Transverse colon (tissue), 4 donors: ENCODE results near the gene DGAT2. TPM values are rescaled to one million over a fixed set of nuclear protein-coding genes. Genes with fewer than 3 reads are reported as not detected.

Source experiments
- DNase-seq: peaks from one replicate; pipeline ENCODE4 v3.0.0-alpha.2; 2019
- H3K27ac ChIP-seq, 4 donors: fragments of 200-600 bp; sonication (generic); 2 replicates each; pipeline ENCODE4 v1.5.1; 2016 to 2018; ENCODE audit warnings: inconsistent platforms in 4 of 4
- H3K27me3 ChIP-seq: fragments of 200-600 bp; sonication (generic); 2 replicates; pipeline ENCODE4 v1.5.1; 2017; ENCODE audit warnings: inconsistent platforms
- H3K36me3 ChIP-seq, 4 donors: fragments of 200-600 bp; sonication (generic); 2 replicates each; pipeline ENCODE4 v1.5.1; 2017 to 2019; ENCODE audit warnings: inconsistent platforms in 4 of 4
- H3K4me1 ChIP-seq, 4 donors: fragments of 200-600 bp; sonication (generic); 2 replicates each; pipeline ENCODE4 v1.5.1; 2017 to 2020; ENCODE audit warnings: inconsistent platforms in 4 of 4
- H3K4me3 ChIP-seq, 4 donors: fragments of 200-600 bp; sonication (generic); 1 replicate in 1 of 4; 2 replicates in 3 of 4; pipeline versions ENCODE4 v1.5.1 to v1.6.1; 2017 to 2019; ENCODE audit warnings: inconsistent platforms in 4 of 4
- H3K9me3 ChIP-seq, 2 donors: fragments of 200-600 bp; sonication (generic); 2 replicates each; pipeline ENCODE4 v1.5.1; 2017 to 2019; ENCODE audit warnings: inconsistent platforms in 2 of 2
- CTCF ChIP-seq, 5 experiments: fragments of 200-600 bp in 3 of 5; fragments of 450-650 bp in 2 of 5; sonication (generic) in 3 of 5; IDR thresholded peaks; 1 replicate in 2 of 5; 2 replicates in 3 of 5; pipeline ENCODE4 v1.5.1; 2016 to 2017; ENCODE audit warnings: antibody characterized with exemption in 5 of 5, inconsistent platforms in 3 of 5, mild to moderate bottlenecking in 2 of 5, moderate library complexity in 1 of 5
- EP300 ChIP-seq: sonication (generic); formaldehyde crosslinking; IDR thresholded peaks from one replicate; pipeline ENCODE4 v1.6.1; 2017; ENCODE audit warnings: antibody characterized with exemption, low read depth
- POLR2A ChIP-seq: fragments of 450-650 bp; IDR thresholded peaks from one replicate; pipeline ENCODE4 v1.6.1; 2016; ENCODE audit warnings: antibody characterized with exemption, mild to moderate bottlenecking, moderate library complexity
- POLR2AphosphoS5 ChIP-seq, 3 donors: sonication (generic); formaldehyde crosslinking; IDR thresholded peaks; one replicate each; pipeline ENCODE4 v1.6.1; 2016; ENCODE audit warnings: antibody characterized with exemption in 3 of 3
- WGBS, 2 donors: methylation state at CpG; one replicate each; pipeline ENCODE4 v1.1.5; 2018; ENCODE audit warnings: low coverage in 1 of 2; 5-methylcytosine and 5-hydroxymethylcytosine counted together
- in situ Hi-C, 4 donors: fragments of 200-750 bp; cut with MboI; loops; one replicate each; pipeline versions ENCODE4 v1.15.0 to v1.15.1; 2017; ENCODE audit warnings: low sequenced_read_pairs in 3 of 4, low pct_ligation_motif_present in 1 of 4, low pct_unique_long_range_greater_than_20kb in 1 of 4
- intact Hi-C: fragments of 100-400 bp; cut with DNase I; formaldehyde crosslinking; loops from one replicate; pipeline ENCODE4 v1.15.1; 2023; ENCODE audit warnings: low total_unique reads
- total RNA-seq, 4 donors: library from RNA; depleted of rRNA; stranded (reverse); fragments of >200 nt; gene quantifications; one replicate each; pipeline ENCODE4 v1.1.0, GENCODE V29; 2016

DGAT2 gene
- total RNA-seq, 4 donors from 2014 or later: 3.3 to 3.7 TPM; not detected in 2

GRCh38 chr11:75790986-75791385 lies 22.4 kb downstream of the DGAT2 start:
- Histone ChIP-seq H3K36me3 (no peaks in the 10 kb centered on the region), H3K27ac (no peak overlapping the region), H3K27me3 (no peaks in the 10 kb centered on the region), H3K4me1 (peaks cover 0 to 2% (median 0%) of the 10 kb centered on the region in 4 donors), H3K9me3 (no peaks in the 10 kb centered on the region), H3K4me3 (no peak overlapping the region)
- 100% methylated on average over 2 of the region's 2 CpGs; no CpG with 5 or more reads in 1 of the 2 donors for WGBS, 2 donors
- TF ChIP-seq POLR2A: no peak
- no peak for TF ChIP-seq EP300
- TF ChIP-seq CTCF (IDR thresholded peaks at IDR 0.05): no peak
- no peak for TF ChIP-seq POLR2AphosphoS5 (IDR thresholded peaks at IDR 0.05)
- intact Hi-C loops (no loop called here), in situ Hi-C loops (no loop called here)
- DNase-seq: no peak

GRCh38 chr11:75792127-75792731 lies 23.7 kb downstream of the DGAT2 start:
- WGBS, 2 donors: 95% methylated on average over 6 of the region's 6 CpGs; no CpG with 5 or more reads in 1 of the 2 donors
- H3K9me3 ChIP-seq: no peaks in the 10 kb centered on the region
- H3K4me1 ChIP-seq: no peaks in the 10 kb centered on the region
- intact Hi-C loops (no loop called here), in situ Hi-C loops (no loop called here)
- no peak for TF ChIP-seq EP300
- TF ChIP-seq CTCF (IDR thresholded peaks at IDR 0.05): no peak
- no peak for TF ChIP-seq POLR2A
- no peak for TF ChIP-seq POLR2AphosphoS5 (IDR thresholded peaks at IDR 0.05)
- H3K27me3 ChIP-seq: no peaks in the 10 kb centered on the region
- no peak overlapping the region for H3K27ac ChIP-seq
- DNase-seq: no peak
- H3K36me3 ChIP-seq: no peaks in the 10 kb centered on the region
- H3K4me3 ChIP-seq: no peak overlapping the region

- DNase-seq: no peak
- intact Hi-C loops: no loop called here
- in situ Hi-C loops: no loop called here
- H3K4me1 ChIP-seq: no peaks in the 10 kb centered on the region
- 83 to 91% methylated on average over 11 to 12 of the region's 12 CpGs for WGBS, 2 donors
- H3K27me3 ChIP-seq: no peaks in the 10 kb centered on the region
- no peaks in the 10 kb centered on the region for H3K9me3 ChIP-seq
- H3K27ac ChIP-seq: no peak overlapping the region
- TF ChIP-seq CTCF (IDR thresholded peaks at IDR 0.05) (no peak), POLR2A (no peak), POLR2AphosphoS5 (IDR thresholded peaks at IDR 0.05) (no peak), EP300 (no peak)
- no peak overlapping the region for H3K4me3 ChIP-seq
- no peaks in the 10 kb centered on the region for H3K36me3 ChIP-seq
Measured at GRCh38 chr11:75792997-75793800, 24.6 kb downstream of the DGAT2 start.

- Histone ChIP-seq H3K9me3 (no peaks in the 10 kb centered on the region), H3K36me3 (no peaks in the 10 kb centered on the region), H3K4me3 (no peak overlapping the region), H3K4me1 (no peaks in the 10 kb centered on the region), H3K27me3 (no peaks in the 10 kb centered on the region), H3K27ac (no peak overlapping the region)
- no peak for DNase-seq
- TF ChIP-seq POLR2A: no peak
- no peak for TF ChIP-seq EP300
- no peak for TF ChIP-seq POLR2AphosphoS5 (IDR thresholded peaks at IDR 0.05)
- no peak for TF ChIP-seq CTCF (IDR thresholded peaks at IDR 0.05)
- in situ Hi-C loops: no loop called here
- intact Hi-C loops: no loop called here
- WGBS, 2 donors: 82% methylated on average over 2 of the region's 2 CpGs; no CpG with 5 or more reads in 1 of the 2 donors
Measured at GRCh38 chr11:75793966-75794365, 25.4 kb downstream of the DGAT2 start.
